ENCODE data around the gene APAF1. TPM values are rescaled to one million over a fixed set of nuclear protein-coding genes. Genes with fewer than 3 reads are reported as not detected.
A peak's percentile ranks its signal among the peaks of the same experiment; 100 is the strongest.

The APAF1 gene
- polyA plus RNA-seq, 10 donors, result 22.4 to 36.8 (median 30.2) TPM

DNA sequence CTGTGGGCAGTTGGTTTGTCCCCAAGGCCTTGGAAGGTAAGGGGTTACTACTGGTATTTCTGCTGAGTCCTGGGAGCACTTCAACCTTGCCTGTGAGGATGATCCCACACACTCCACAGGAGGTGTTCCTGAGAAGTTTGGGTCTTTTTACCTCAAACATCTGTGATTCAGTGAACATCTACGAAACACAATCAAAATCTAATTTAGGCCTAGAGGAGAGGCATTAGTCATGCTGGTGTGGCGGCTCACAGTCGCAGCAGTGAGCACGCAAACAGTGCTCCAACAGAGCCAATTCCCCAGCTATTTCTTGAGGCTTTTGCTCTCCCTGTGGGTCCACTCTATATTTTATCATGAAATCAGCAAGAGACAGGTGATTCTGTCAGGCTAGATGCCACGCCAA, 107.6 kb downstream of the APAF1 start:
- peak in 1 of 3 donors; percentile 32 for DNase-seq

DNA sequence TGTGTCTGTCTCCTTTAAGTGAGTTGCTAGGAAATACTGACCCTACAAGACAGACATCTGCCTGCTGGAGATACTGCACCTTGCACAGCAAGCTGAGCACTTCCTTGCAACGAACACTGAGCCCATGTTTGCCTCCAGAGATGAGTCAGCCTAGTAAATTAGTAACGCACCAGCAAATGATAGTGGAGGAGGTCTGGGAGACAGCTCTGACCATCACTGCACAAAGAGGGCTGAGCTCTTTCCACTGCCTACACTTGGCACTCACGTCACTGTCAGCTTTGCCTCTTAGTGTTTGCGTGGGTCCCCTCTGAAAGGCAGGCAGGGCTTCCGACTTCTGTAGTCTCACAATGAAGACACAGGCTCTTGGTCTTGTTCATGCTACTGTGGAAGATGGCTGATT, 109.0 kb downstream of the APAF1 start:
- DNase-seq, result no peak

DNA sequence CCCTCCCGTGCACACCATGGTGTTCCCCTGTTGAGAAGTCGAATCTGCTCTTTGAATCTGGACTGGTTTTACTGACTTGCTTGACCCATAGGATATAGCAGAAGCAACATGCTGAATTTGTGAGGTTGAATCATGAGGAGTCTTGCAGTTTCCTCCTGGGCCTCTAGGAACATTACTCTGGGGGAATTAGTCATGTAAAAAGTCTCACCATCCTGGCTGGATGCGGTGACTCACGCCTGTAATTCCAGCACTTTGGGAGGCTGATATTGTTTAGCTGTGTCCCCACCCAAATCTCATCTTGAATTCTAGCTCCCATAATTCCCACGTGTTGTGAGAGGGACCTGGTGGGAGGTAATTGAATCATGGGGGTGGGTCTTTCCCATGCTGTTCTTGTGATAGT, 110.8 kb downstream of the APAF1 start:
- peak in 1 of 3 donors; percentile 43 for DNase-seq

DNA sequence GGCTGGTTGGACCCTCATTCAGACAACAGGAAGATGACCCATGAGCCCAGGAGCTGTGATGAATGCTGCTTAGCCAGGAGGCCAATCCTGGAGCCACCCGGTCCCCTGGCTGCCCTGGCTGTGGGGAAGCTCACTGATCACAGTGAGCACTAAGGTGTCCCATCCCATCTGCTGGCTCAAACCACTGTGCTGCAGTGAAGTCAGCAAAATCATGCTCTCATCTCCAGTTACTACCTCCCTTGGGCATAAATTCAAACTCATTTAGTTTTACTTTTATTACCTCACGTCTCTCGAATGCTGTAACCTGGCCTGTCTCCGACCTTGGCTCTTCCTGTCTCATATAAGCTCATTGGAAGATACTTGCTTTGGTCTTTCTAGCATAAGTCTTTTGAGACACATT, 112.4 kb downstream of the APAF1 start:
- DNase-seq, result peak in 1 of 3 donors; percentile 25

DNA sequence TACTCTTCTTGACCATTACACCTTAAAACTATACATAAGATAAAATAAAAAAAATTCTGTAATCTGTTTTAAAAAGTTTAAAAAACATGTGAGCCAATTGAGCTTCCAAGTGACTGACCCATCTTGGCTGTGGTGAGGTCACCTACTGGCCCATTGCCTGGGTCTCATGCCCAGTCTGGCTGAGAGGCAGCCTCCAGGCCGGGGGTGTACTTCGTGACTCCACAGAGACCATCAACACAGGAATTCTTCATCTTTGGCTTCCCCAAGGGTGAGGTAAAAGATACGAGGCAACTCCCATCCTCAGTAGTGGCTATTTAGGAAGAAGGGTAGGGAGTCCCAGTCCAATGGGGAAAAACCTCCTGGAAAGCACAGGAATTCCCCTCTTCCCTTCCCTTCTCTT, 113.2 kb downstream of the APAF1 start:
- DNase-seq, result peak in 1 of 3 donors; percentile 18

DNA sequence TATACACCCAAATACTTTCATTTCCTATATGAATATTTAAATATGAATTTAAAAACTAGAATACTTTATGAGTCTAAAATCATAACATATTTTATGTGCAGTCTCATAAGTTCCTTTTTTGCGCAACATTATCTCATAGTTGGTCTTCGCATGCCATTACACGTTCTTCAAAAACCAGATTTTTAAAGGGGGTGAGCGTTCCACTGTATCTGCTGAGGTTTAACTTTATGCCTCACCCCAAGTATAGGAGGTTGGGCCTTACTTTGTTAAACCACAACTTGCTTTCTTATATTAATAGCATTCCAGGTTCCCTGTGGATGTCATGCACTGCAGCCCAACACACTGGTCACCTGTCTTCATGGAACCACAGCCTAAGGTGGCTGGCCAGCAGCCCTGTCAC, 118.6 kb downstream of the APAF1 start:
- no peak for DNase-seq

DNA sequence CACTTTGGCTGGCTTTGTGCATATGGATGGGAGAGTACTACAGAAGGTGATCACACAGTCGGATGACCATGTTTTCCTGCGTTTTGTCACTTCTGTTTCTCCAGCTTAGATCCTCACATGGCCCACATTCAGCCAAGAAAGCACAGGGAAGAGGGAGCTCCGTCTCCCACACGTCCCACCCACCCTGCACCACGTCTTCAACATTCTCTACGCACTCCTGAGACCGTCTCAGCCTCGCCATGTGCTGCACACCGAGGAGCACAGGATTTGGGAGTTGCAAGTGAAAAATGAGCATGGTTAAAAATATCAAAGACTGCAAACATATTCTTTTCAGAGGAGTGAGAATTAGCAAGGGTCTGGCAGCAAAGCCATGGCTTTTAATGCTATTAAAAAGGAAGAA, 122.2 kb downstream of the APAF1 start:
- no peak for DNase-seq

DNA sequence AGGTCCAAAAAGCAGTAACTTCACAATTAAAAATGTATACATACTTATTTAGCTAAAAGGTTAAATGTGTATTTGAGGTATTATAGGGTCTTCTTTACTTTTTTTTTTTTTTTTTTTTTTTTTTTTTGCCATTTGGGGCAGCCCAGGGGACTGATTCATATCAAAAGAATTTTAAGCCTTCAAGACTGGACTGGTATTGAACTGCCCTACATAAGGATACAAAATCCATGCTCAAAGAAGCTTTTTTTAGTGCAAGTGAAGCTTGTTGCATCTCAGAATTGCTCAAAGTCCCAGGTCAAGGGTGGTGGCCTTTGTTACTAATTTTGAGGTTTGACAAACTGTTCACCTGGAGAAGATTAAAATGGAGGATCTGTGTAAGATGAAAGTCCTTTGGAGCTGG, 124.0 kb downstream of the APAF1 start:
- no peak for DNase-seq

DNA sequence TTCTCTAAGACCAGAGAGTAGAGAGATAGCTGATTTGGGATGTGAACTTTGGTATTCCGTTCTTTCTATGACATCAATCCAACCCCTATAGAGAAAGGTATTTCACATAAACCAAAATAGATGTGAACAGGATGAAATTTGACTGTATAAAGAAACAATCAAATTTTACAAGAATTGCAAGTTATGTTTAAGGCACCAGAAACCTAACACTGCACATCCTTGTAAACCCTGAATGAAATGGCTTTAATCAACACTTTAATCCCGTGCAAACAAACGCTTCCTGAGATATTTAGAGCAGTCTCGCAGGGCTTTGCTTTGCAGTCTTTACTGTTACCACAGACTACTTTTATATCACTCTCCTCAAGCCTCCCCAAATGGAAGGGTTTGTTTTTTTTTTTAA, 125.1 kb downstream of the APAF1 start:
- no peak for DNase-seq

DNA sequence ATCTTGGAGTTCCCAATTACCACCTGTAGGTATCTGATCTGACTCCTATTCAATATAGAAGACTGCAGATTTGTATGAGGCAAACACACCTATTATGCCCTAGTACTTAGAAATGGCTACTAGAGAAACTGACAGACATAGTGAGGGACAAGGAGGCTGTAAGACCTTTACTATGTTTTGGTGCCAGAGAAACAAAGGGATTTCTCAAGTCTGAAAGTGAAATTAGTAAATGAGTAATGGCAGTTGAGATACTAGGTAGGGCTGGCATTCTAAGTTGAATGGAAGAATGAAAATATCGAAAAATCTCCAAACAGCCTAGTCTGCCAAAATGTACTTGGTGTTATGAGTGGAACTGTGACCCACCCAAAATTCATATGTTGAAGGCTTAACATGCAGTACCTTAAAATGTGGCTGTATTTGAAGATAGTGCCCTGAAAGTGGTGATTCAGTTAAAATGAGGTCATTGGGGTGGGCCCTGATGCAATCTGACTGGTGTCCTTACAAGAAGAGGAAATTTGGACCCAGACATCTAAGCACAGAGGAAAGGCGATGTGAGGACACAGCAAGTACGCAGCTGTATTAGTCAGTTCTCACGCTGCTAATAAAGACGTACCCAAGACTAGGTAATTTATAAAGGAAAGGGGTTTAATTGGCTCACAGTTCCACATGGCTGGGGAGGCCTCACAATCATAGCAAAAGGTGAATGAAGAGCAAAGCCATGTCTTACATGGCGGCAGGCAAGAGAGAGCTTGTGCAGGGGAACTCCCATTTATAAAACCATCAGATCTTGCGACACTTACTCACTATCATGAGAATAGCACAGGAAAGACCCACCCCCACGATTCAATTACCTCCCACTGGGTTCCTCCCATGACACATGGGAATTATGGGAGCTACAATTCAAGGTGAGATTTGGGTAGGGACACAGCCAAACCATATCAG, 127.0 kb downstream of the APAF1 start:
- DNase-seq, result no peak

DNA sequence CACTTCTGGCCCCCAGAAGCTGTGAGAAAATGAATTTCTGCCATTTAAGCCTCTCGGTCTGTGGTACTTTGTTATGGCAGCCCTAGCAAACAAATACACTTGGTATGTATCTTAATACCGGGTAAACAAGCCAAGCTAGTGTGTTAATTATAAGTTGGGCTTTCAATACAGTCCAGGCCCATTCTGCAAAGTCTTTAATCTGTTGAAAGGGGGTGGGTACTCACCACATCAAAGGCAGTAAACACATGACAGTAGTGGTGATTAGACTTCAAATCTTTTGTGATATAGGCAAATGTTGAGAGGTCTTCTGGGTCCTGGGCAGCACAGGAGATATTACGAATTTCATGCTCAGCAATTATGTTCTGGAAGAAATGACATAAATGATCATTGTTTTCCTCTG, 127.7 kb downstream of the APAF1 start:
- no peak for DNase-seq

DNA sequence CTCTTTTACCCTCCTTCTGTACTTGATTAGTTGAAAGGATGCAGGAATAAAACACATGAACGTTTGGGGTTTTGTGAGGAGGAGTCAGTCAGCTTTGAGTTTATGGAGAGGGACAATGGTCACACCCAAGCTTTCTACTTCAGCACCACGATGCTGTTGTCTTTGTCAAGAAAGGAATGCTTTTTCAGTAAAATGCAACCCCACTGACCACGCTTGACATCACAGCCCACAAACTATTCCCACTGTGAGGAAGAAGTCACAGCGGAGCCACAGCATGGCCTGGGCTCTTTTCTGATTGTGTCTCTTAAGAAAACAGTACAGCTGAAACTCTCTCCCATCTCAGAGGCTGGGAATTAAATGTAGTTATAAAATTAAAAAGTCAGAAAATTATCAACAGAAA, 135.2 kb downstream of the APAF1 start:
- DNase-seq, result no peak

DNA sequence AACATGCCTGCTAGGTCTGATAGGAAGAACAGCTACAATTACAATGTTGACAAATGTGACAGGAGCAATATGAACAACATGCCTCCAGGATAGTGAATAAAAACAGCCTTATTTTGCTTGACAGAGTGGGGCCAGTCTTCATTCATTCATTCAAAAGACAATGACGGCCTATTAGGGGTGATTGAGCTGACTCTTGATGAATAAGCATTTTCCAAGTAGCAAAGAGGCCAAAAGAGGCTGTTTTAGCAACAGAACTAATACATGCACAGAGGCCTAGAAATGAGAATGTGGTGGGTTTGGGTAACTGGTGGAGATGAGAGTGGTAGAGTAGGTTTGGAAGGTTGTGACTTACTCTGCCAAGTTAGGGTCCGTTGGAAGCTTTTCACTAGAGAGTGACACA, 138.3 kb downstream of the APAF1 start:
- DNase-seq, result no peak

Other genes with a start within 250 kb of the APAF1 start
- 100 to 1,000 TPM in 2 of 10 donors, 10 to 100 TPM in 8; 55.8 to 114 (median 82.6) TPM for gene TMPO, start 129.7 kb upstream of the APAF1 start, polyA plus RNA-seq (ENCODE audit: insufficient read length in 10 of 10)
- 100 to 1,000 TPM; 586 to 818 (median 665) TPM for gene SLC25A3, start 51.6 kb upstream of the APAF1 start, polyA plus RNA-seq (ENCODE audit: insufficient read length in 10 of 10)
- 10 to 100 TPM; 21.5 to 43.5 (median 27.1) TPM for gene IKBIP, start 502 bp upstream of the APAF1 start, polyA plus RNA-seq (ENCODE audit: insufficient read length in 10 of 10)